ENCODE measurements around the gene SLC26A1. TPM values are rescaled to one million over a fixed set of nuclear protein-coding genes. Genes with fewer than 3 reads are reported as not detected.

Gene SLC26A1
- total and polyA plus RNA-seq, 2 of the 13 experiments (the other 11 are each of a cell fraction or from before 2014, with no cell fraction given): 5.4 to 22.9 TPM

DNA sequence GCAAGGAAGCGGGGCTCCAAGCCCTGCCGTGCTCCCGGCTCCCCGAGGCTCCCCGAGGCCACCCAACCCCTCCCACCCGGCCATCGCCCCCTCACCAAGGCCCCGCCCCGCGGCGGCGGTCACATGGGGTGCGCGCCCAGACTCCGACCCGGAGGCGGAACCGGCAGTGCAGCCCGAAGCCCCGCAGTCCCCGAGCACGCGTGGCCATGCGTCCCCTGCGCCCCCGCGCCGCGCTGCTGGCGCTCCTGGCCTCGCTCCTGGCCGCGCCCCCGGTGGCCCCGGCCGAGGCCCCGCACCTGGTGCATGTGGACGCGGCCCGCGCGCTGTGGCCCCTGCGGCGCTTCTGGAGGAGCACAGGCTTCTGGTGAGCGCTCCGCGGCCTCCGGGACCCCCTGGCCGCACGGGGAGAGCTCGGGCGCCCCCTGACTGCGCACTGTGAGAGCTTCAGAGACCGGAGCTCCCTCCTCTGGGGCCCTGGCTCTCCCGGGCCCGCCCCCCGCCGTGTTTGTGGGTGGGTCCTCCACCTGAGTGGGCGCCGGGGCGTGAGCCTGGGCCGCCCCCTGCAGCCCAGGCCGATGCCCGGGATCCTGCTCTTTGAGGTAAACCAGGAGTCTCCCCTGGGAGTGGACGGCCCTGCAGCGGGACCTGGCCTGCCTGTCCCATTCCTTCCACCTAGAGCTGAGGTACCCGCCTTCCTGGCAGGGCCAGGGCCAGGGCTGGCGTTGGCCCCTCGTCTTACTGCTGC is 6.2 kb downstream of the SLC26A1 start, which contains the start of gene IDUA (continued):
- TF ChIP-seq, protein P1, sequence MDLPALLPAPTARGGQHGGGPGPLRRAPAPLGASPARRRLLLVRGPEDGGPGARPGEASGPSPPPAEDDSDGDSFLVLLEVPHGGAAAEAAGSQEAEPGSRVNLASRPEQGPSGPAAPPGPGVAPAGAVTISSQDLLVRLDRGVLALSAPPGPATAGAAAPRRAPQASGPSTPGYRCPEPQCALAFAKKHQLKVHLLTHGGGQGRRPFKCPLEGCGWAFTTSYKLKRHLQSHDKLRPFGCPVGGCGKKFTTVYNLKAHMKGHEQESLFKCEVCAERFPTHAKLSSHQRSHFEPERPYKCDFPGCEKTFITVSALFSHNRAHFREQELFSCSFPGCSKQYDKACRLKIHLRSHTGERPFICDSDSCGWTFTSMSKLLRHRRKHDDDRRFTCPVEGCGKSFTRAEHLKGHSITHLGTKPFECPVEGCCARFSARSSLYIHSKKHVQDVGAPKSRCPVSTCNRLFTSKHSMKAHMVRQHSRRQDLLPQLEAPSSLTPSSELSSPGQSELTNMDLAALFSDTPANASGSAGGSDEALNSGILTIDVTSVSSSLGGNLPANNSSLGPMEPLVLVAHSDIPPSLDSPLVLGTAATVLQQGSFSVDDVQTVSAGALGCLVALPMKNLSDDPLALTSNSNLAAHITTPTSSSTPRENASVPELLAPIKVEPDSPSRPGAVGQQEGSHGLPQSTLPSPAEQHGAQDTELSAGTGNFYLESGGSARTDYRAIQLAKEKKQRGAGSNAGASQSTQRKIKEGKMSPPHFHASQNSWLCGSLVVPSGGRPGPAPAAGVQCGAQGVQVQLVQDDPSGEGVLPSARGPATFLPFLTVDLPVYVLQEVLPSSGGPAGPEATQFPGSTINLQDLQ (CRISPR knock-in tag; IDR thresholded peaks at IDR 0.05): no peak
- TF ChIP-seq ZNF296 (CRISPR knock-in tag; conservative IDR thresholded peaks at IDR 0.05) (no peak), KDM2A (CRISPR knock-in tag; IDR thresholded peaks at IDR 0.05; ENCODE audit: borderline replicate concordance, low read depth) (peak; percentile 96), ZNF607 (CRISPR knock-in tag; IDR thresholded peaks at IDR 0.05; ENCODE audit: borderline replicate concordance) (no peak; the same call in 1 of the 2 replicates), SIN3A (IDR thresholded peaks at IDR 0.05; ENCODE audit: borderline replicate concordance, low read depth, low read length) (peak; percentile 45; the same call in 1 of the 2 replicates), ZNF780A (CRISPR knock-in tag; IDR thresholded peaks at IDR 0.05) (no peak), ARNTL (CRISPR knock-in tag; IDR thresholded peaks at IDR 0.05) (no peak), ZNF616 (CRISPR knock-in tag; IDR thresholded peaks at IDR 0.05; ENCODE audit: low read depth) (no peak), TCF7L2 (IDR thresholded peaks at IDR 0.05; ENCODE audit: low read depth, low read length) (no peak), PAX8 (CRISPR knock-in tag; IDR thresholded peaks at IDR 0.05; ENCODE audit: borderline replicate concordance) (peak; percentile 50; the same call in 1 of the 2 replicates), ZNF335 (CRISPR knock-in tag; IDR thresholded peaks at IDR 0.05) (no peak)
- TF ChIP-seq, protein P2, sequence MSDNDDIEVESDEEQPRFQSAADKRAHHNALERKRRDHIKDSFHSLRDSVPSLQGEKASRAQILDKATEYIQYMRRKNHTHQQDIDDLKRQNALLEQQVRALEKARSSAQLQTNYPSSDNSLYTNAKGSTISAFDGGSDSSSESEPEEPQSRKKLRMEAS (IDR thresholded peaks at IDR 0.05): no peak
- TF ChIP-seq, protein P3, sequence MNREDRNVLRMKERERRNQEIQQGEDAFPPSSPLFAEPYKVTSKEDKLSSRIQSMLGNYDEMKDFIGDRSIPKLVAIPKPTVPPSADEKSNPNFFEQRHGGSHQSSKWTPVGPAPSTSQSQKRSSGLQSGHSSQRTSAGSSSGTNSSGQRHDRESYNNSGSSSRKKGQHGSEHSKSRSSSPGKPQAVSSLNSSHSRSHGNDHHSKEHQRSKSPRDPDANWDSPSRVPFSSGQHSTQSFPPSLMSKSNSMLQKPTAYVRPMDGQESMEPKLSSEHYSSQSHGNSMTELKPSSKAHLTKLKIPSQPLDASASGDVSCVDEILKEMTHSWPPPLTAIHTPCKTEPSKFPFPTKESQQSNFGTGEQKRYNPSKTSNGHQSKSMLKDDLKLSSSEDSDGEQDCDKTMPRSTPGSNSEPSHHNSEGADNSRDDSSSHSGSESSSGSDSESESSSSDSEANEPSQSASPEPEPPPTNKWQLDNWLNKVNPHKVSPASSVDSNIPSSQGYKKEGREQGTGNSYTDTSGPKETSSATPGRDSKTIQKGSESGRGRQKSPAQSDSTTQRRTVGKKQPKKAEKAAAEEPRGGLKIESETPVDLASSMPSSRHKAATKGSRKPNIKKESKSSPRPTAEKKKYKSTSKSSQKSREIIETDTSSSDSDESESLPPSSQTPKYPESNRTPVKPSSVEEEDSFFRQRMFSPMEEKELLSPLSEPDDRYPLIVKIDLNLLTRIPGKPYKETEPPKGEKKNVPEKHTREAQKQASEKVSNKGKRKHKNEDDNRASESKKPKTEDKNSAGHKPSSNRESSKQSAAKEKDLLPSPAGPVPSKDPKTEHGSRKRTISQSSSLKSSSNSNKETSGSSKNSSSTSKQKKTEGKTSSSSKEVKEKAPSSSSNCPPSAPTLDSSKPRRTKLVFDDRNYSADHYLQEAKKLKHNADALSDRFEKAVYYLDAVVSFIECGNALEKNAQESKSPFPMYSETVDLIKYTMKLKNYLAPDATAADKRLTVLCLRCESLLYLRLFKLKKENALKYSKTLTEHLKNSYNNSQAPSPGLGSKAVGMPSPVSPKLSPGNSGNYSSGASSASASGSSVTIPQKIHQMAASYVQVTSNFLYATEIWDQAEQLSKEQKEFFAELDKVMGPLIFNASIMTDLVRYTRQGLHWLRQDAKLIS (CRISPR knock-in tag; IDR thresholded peaks at IDR 0.05): no peak
- TF ChIP-seq, protein P4, sequence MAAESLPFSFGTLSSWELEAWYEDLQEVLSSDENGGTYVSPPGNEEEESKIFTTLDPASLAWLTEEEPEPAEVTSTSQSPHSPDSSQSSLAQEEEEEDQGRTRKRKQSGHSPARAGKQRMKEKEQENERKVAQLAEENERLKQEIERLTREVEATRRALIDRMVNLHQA (CRISPR knock-in tag; IDR thresholded peaks at IDR 0.05): no peak
- TF ChIP-seq, protein P5, sequence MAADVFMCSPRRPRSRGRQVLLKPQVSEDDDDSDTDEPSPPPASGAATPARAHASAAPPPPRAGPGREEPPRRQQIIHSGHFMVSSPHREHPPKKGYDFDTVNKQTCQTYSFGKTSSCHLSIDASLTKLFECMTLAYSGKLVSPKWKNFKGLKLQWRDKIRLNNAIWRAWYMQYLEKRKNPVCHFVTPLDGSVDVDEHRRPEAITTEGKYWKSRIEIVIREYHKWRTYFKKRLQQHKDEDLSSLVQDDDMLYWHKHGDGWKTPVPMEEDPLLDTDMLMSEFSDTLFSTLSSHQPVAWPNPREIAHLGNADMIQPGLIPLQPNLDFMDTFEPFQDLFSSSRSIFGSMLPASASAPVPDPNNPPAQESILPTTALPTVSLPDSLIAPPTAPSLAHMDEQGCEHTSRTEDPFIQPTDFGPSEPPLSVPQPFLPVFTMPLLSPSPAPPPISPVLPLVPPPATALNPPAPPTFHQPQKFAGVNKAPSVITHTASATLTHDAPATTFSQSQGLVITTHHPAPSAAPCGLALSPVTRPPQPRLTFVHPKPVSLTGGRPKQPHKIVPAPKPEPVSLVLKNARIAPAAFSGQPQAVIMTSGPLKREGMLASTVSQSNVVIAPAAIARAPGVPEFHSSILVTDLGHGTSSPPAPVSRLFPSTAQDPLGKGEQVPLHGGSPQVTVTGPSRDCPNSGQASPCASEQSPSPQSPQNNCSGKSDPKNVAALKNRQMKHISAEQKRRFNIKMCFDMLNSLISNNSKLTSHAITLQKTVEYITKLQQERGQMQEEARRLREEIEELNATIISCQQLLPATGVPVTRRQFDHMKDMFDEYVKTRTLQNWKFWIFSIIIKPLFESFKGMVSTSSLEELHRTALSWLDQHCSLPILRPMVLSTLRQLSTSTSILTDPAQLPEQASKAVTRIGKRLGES (CRISPR knock-in tag; IDR thresholded peaks at IDR 0.05; ENCODE audit: borderline replicate concordance): no peak
- TF ChIP-seq, protein P6, sequence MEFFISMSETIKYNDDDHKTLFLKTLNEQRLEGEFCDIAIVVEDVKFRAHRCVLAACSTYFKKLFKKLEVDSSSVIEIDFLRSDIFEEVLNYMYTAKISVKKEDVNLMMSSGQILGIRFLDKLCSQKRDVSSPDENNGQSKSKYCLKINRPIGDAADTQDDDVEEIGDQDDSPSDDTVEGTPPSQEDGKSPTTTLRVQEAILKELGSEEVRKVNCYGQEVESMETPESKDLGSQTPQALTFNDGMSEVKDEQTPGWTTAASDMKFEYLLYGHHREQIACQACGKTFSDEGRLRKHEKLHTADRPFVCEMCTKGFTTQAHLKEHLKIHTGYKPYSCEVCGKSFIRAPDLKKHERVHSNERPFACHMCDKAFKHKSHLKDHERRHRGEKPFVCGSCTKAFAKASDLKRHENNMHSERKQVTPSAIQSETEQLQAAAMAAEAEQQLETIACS (CRISPR knock-in tag; IDR thresholded peaks at IDR 0.05): 0 out of 2 replicates have a peak, but pooled peaks have one; percentile 7

Measured in HepG2 (cell line).